DOHH2 (cell line): ENCODE results near the gene ATP2A1.

Experiments
- H3F3A ChIP-seq: fragments of 200-600 bp; sonication (generic), shearing (Covaris generic); 2 replicates; pipeline ENCODE4 v1.6.0; 2016; ENCODE audit warnings: antibody characterized with exemption, mild to moderate bottlenecking; ENCODE audit not compliant: control insufficient read depth, insufficient read depth
- H3K27ac ChIP-seq: fragments of 200-600 bp; sonication (generic); 2 replicates; pipeline ENCODE4 v1.5.1; 2014; ENCODE audit warnings: low read depth, mild to moderate bottlenecking, low read length, moderate library complexity
- H3K27me3 ChIP-seq: fragments of 200-600 bp; sonication (generic); 2 replicates; pipeline ENCODE4 v1.6.1; 2014; ENCODE audit warnings: mild to moderate bottlenecking, low read length, mixed read lengths; ENCODE audit not compliant: control insufficient read depth
- H3K36me3 ChIP-seq: fragments of 200-600 bp; sonication (generic); 2 replicates; pipeline ENCODE4 v1.6.1; 2014; ENCODE audit warnings: mild to moderate bottlenecking, low read length, moderate library complexity, mixed read lengths; ENCODE audit not compliant: control insufficient read depth
- H3K4me1 ChIP-seq: fragments of 200-600 bp; sonication (generic); 2 replicates; pipeline ENCODE4 v1.6.1; 2014; ENCODE audit warnings: mild to moderate bottlenecking, low read length, mixed read lengths; ENCODE audit not compliant: control insufficient read depth
- H3K4me2 ChIP-seq: fragments of 200-600 bp; sonication (generic); 2 replicates; pipeline ENCODE4 v1.6.0; 2014; ENCODE audit warnings: mild to moderate bottlenecking, low read length, moderate library complexity
- H3K4me3 ChIP-seq: fragments of 200-600 bp; sonication (generic); 2 replicates; pipeline ENCODE4 v1.5.1; 2014; ENCODE audit warnings: mild to moderate bottlenecking, low read length, mixed read lengths
- H3K79me2 ChIP-seq: fragments of 200-600 bp; sonication (generic); 2 replicates; pipeline ENCODE4 v1.6.1; 2014; ENCODE audit warnings: mild to moderate bottlenecking, low read length, mixed read lengths; ENCODE audit not compliant: control insufficient read depth
- H3K9me2 ChIP-seq: fragments of 200-600 bp; sonication (generic); replicated peaks from 2 replicates; pipeline ENCODE4 v1.6.1; 2014; ENCODE audit warnings: mild to moderate bottlenecking, low read length, mixed read lengths; ENCODE audit not compliant: control insufficient read depth
- H3K9me3 ChIP-seq: fragments of 200-600 bp; sonication (generic); 2 replicates; pipeline ENCODE4 v1.6.1; 2014; ENCODE audit warnings: antibody characterized with exemption, low read length, mixed read lengths; ENCODE audit not compliant: control insufficient read depth, insufficient read depth
- H4K20me1 ChIP-seq: fragments of 200-600 bp; sonication (generic); 2 replicates; pipeline ENCODE4 v1.6.0; 2014; ENCODE audit warnings: low read depth, mild to moderate bottlenecking, antibody characterized with exemption, low read length, moderate library complexity; ENCODE audit not compliant: control insufficient read depth, insufficient read depth
- CTCF ChIP-seq: fragments of 200-600 bp; sonication (generic); IDR thresholded peaks from one replicate; pipeline ENCODE4 v1.5.1; 2014; ENCODE audit warnings: antibody characterized with exemption, mild to moderate bottlenecking, low read depth, low read length; ENCODE audit not compliant: poor library complexity, severe bottlenecking
- EZH2phosphoT487 ChIP-seq: fragments of 200-600 bp; sonication (generic); IDR thresholded peaks from 2 replicates; pipeline ENCODE4 v1.6.1; 2017; ENCODE audit warnings: borderline replicate concordance, mild to moderate bottlenecking, antibody characterized with exemption, low read length, moderate library complexity, mixed read lengths

Gene ATP2A1

GRCh38 chr16:28904828-28905227 is 26.5 kb downstream of the ATP2A1 start:
- Histone ChIP-seq H3K27ac (no peak overlapping the region), H3K9me3 (no peaks in the 10 kb centered on the region), H3K36me3 (peaks cover 27% of the 10 kb centered on the region), H4K20me1 (no peaks in the 10 kb centered on the region), H3K27me3 (no peaks in the 10 kb centered on the region), H3K79me2 (no peaks in the 10 kb centered on the region), H3K4me3 (no peak overlapping the region), H3K4me1 (peaks cover 7% of the 10 kb centered on the region), H3K4me2 (no peak overlapping the region), H3F3A (no peaks in the 10 kb centered on the region), H3K9me2 (no peaks in the 10 kb centered on the region)
- TF ChIP-seq EZH2phosphoT487 (no peak), CTCF (no peak)

DNA sequence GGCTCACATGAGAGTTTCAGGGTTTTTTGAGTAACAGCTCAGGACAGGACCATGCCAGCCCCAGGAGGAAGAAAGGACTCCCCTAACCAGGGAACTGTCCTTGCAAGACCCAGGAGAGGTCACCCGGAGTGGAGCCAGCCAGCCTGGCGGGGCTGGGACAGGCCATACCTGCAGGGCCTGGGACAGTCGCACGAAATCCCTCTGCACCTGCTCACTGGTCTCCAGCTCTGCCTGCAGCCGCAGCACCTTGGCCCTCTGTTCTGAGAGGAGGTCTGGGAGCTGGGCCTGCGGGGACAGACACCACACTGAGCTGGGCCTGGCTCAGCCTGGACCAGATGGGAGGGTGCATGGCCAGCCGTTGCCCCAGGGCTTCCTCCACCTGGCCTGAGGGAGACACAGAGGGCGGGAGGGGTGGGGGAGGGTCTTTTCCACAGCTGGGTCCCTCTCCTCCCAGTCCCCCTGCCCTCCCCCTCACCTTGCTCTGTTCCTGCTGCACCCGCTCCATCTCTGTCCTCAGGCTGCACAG is 27.0 kb downstream of the ATP2A1 start:
- Histone ChIP-seq H3K79me2 (no peaks in the 10 kb centered on the region), H3K4me2 (no peak overlapping the region), H3K27me3 (no peaks in the 10 kb centered on the region), H3K4me1 (peaks cover 11% of the 10 kb centered on the region), H3K4me3 (no peak overlapping the region), H3K9me2 (no peaks in the 10 kb centered on the region), H3K36me3 (peaks cover 28% of the 10 kb centered on the region), H3K9me3 (no peaks in the 10 kb centered on the region), H3F3A (peaks cover under 1% of the 10 kb centered on the region), H3K27ac (no peak overlapping the region), H4K20me1 (no peaks in the 10 kb centered on the region)
- TF ChIP-seq EZH2phosphoT487 (no peak), CTCF (no peak)

GRCh38 chr16:28905800-28906372 is 27.6 kb downstream of the ATP2A1 start:
- Histone ChIP-seq H3K4me1 (peaks cover 17% of the 10 kb centered on the region), H4K20me1 (no peaks in the 10 kb centered on the region), H3F3A (peaks cover 3% of the 10 kb centered on the region), H3K9me3 (no peaks in the 10 kb centered on the region), H3K79me2 (no peaks in the 10 kb centered on the region), H3K27ac (no peak overlapping the region), H3K4me2 (no peak overlapping the region), H3K27me3 (no peaks in the 10 kb centered on the region), H3K9me2 (no peaks in the 10 kb centered on the region), H3K36me3 (peaks cover 34% of the 10 kb centered on the region), H3K4me3 (no peak overlapping the region)
- TF ChIP-seq CTCF (no peak), EZH2phosphoT487 (no peak)
